K562 (cell line): Measurements from ENCODE around the gene CUX1. TPM values are rescaled to one million over a fixed set of nuclear protein-coding genes. Genes with fewer than 3 reads are reported as not detected.
A peak's percentile ranks its signal among the peaks of the same experiment; 100 is the strongest.

ENCODE experiments used
- ATAC-seq: fragments of 200-7000 bp; cut with Tn5 transposase; 3 replicates; pipeline ENCODE4 v1.9.1; 2020; ENCODE audit warnings: moderate library complexity
- BruUV-seq: library from RNA; stranded (reverse); fragments of 400-500 nt; replicated peaks from 2 replicates; lab custom pipeline; 2021; lab: Mats Ljungman, UMichigan
- CTCF ChIA-PET: fragments of 300-600 bp; formaldehyde crosslinking; extraction: SDS; loops from one replicate; lab custom pipeline; 2021; ENCODE audit warnings: low intra/inter-chr PET ratio; lab: Yijun Ruan, JAX
- POLR2A ChIA-PET: fragments of 300-600, 350-650 bp; sonication (Branson Sonifier 250); formaldehyde crosslinking; extraction: SDS; loops from one replicate; lab custom pipeline; 2021; ENCODE audit warnings: antibody characterized with exemption, inconsistent platforms; lab: Yijun Ruan, JAX
- DNase-seq, 4 experiments: peaks; one replicate each; pipeline versions ENCODE4 v3.0.0 to v3.0.0-alpha.2; 2011 to 2018; ENCODE audit warnings: low spot score in 3 of 4, mixed read lengths in 3 of 4; ENCODE audit errors: extremely low read depth in 1 of 4
- FAIRE-seq: peaks from 2 replicates; lab custom pipeline; 2011; peaks lifted over from hg19 to GRCh38; lab: Jason Lieb, UNC
- H2AFZ ChIP-seq: 2 replicates; pipeline ENCODE4 v1.6.0; 2011; ENCODE audit warnings: low read depth, low read length, control low read depth, inconsistent platforms
- H3K27ac ChIP-seq: fragments of 200-600 bp; 3 replicates; pipeline ENCODE4 v1.8.0; 2011; ENCODE audit warnings: low read depth, mild to moderate bottlenecking, control low read depth, inconsistent platforms, low read length, moderate library complexity, mixed read lengths; ENCODE audit errors: extremely low read depth
- H3K27me3 ChIP-seq, 2 experiments: fragments of 300-600 bp in 1 of 2; 2 replicates in 1 of 2; 3 replicates in 1 of 2; pipeline versions ENCODE4 v1.6.0 to v1.8.0; 2011; ENCODE audit warnings: inconsistent platforms in 2 of 2, low read length in 2 of 2, mild to moderate bottlenecking in 1 of 2, mixed read lengths in 1 of 2, moderate library complexity in 1 of 2; ENCODE audit not compliant: control insufficient read depth in 2 of 2, insufficient read depth in 2 of 2
- H3K36me3 ChIP-seq: fragments of 300-600 bp; 3 replicates; pipeline ENCODE4 v1.8.0; 2011; ENCODE audit warnings: mild to moderate bottlenecking, low read length, inconsistent platforms; ENCODE audit not compliant: control insufficient read depth, insufficient read depth
- H3K4me1 ChIP-seq, 2 experiments: fragments of 200-600 bp in 1 of 2; replicated peaks in 1 of 2; 2 replicates in 1 of 2; 3 replicates in 1 of 2; pipeline versions ENCODE4 v1.5.1 to v1.8.0; 2011; ENCODE audit warnings: inconsistent platforms in 2 of 2, low read length in 2 of 2, mild to moderate bottlenecking in 1 of 2, mixed read lengths in 1 of 2, moderate library complexity in 1 of 2; ENCODE audit not compliant: control insufficient read depth in 2 of 2, insufficient read depth in 2 of 2
- H3K4me2 ChIP-seq: 2 replicates; pipeline ENCODE4 v1.6.1; 2011; ENCODE audit warnings: low read length, control low read depth, inconsistent platforms, mixed read lengths; ENCODE audit not compliant: insufficient read depth
- H3K4me3 ChIP-seq: fragments of 200-600 bp; sonication (generic), shearing (Covaris generic); 2 replicates; pipeline ENCODE4 v1.5.1; 2016; ENCODE audit warnings: control low read depth, inconsistent platforms
- H3K79me2 ChIP-seq: fragments of 200-600 bp; 3 replicates; pipeline ENCODE4 v1.8.0; 2011; ENCODE audit warnings: low read length, inconsistent platforms; ENCODE audit not compliant: control insufficient read depth, insufficient read depth
- H3K9ac ChIP-seq, 2 experiments: 2 replicates each; pipeline versions ENCODE4 v1.6.0 to v1.6.1; 2011; ENCODE audit warnings: low read depth in 2 of 2, low read length in 2 of 2, control low read depth in 1 of 2, inconsistent platforms in 1 of 2, mild to moderate bottlenecking in 1 of 2, mixed read lengths in 1 of 2; ENCODE audit not compliant: insufficient read depth in 1 of 2
- H3K9me1 ChIP-seq: one replicate; pipeline ENCODE4 v1.6.0; 2011; ENCODE audit warnings: inconsistent platforms, mild to moderate bottlenecking, low read length, moderate library complexity; ENCODE audit not compliant: control insufficient read depth, insufficient read depth
- H3K9me3 ChIP-seq: replicated peaks from 2 replicates; pipeline ENCODE4 v1.5.1; 2011; ENCODE audit warnings: low read depth, low read length, inconsistent platforms; ENCODE audit not compliant: control insufficient read depth, insufficient read depth
- H4K20me1 ChIP-seq: replicated peaks from 2 replicates; pipeline ENCODE4 v1.6.1; 2011; ENCODE audit warnings: low read length, inconsistent platforms, mixed read lengths; ENCODE audit not compliant: control insufficient read depth, insufficient read depth
- JUN ChIP-seq, 2 experiments: sonication (generic) in 1 of 2; formaldehyde crosslinking in 1 of 2; IDR thresholded peaks; 2 replicates each; pipeline versions ENCODE4 v1.6.1 to v1.8.0; 2012 to 2022; ENCODE audit warnings: borderline replicate concordance in 2 of 2, mild to moderate bottlenecking in 2 of 2, improper control_type of control experiment in 1 of 2, low read depth in 1 of 2, low read length in 1 of 2, missing genetic modification reagents in 1 of 2
- MEIS2 ChIP-seq: fragments of 450-650 bp; IDR thresholded peaks from 2 replicates; pipeline ENCODE4 v1.6.1; 2014; ENCODE audit warnings: mild to moderate bottlenecking; ENCODE audit not compliant: partially characterized antibody
- NCOA4 ChIP-seq: fragments of 450-650 bp; IDR thresholded peaks from 2 replicates; pipeline ENCODE4 v1.6.1; 2018; ENCODE audit warnings: mild to moderate bottlenecking; ENCODE audit not compliant: partially characterized antibody
- NR2C1 ChIP-seq, 2 experiments: fragments of 450-650 bp; IDR thresholded peaks; 2 replicates each; pipeline ENCODE4 v1.6.1; 2017; ENCODE audit warnings: mild to moderate bottlenecking in 2 of 2, antibody characterized with exemption in 1 of 2, inconsistent platforms in 1 of 2, missing compliant biosample characterization in 1 of 2, missing genetic modification characterization in 1 of 2
- SRSF9 ChIP-seq: fragments of 200-400 bp; formaldehyde crosslinking; IDR thresholded peaks from 2 replicates; pipeline ENCODE4 v1.6.1; 2017; ENCODE audit warnings: low read depth, low read length, borderline replicate concordance
- ZNF324 ChIP-seq: fragments of 250-450 bp; sonication (Bioruptor Pico); IDR thresholded peaks from 2 replicates; pipeline ENCODE4 v1.4.0; 2020; ENCODE audit warnings: mild to moderate bottlenecking
- WGBS: fragments of 100-300 bp; shearing (Covaris generic); methylation state at CpG from one replicate; pipeline ENCODE4 v1.1.6; 2016; ENCODE audit warnings: low coverage, mixed read lengths; ENCODE audit not compliant: insufficient coverage; ENCODE audit errors: missing lambda C conversion rate; 5-methylcytosine and 5-hydroxymethylcytosine counted together
- in situ Hi-C: fragments of 300-500 bp; cut with MboI; formaldehyde crosslinking; loops from 4 replicates; pipeline ENCODE4 v1.15.0; 2018; ENCODE audit warnings: inconsistent platforms, mixed read lengths
- intact Hi-C: fragments of 100-400 bp; cut with micrococcal nuclease; formaldehyde crosslinking; loops from 2 replicates; pipeline ENCODE4 v1.14.2; 2022
- polyA plus RNA-seq, 8 experiments: library from polyadenylated mRNA; depleted of rRNA in 4 of 8; stranded (reverse) in 5 of 8; unstranded in 3 of 8; fragments of >200 nt; fragmentation: Nextera tagmentation in 2 of 8; fragmentation: Illumina TruSeq in 1 of 8; extraction: Ambion mirVana in 2 of 8; extraction: Trizol in 1 of 8; gene quantifications; 2 replicates each; pipeline versions ENCODE4 v1.2.1 to v1.2.3, GENCODE V29; 2011 to 2014; ENCODE audit warnings: inconsistent platforms in 1 of 8, missing spikeins in 1 of 8
- total RNA-seq, 7 experiments: library from RNA; depleted of rRNA in 6 of 7; stranded (reverse); fragments of >200 nt in 6 of 7; fragmentation: Illumina TruSeq in 2 of 7; extraction: Trizol in 2 of 7; gene quantifications; 2 replicates each; pipeline versions ENCODE4 v1.2.1 to v1.2.3, GENCODE V29; 2011 to 2021; ENCODE audit warnings: low replicate concordance in 1 of 7
- TF ChIP-seq, protein P1 (sequence below): fragments of 450-650 bp; conservative IDR thresholded peaks from 2 replicates; pipeline ENCODE4 v1.6.1; 2016; ENCODE audit warnings: missing genetic modification characterization, low read depth, mild to moderate bottlenecking, control low read depth, missing compliant biosample characterization

The CUX1 gene
- total and polyA plus RNA-seq, 9 of the 15 experiments (the other 6 are each of a cell fraction or from before 2014, with no cell fraction given): 3.6 to 55.3 (median 25.2) TPM

DNA sequence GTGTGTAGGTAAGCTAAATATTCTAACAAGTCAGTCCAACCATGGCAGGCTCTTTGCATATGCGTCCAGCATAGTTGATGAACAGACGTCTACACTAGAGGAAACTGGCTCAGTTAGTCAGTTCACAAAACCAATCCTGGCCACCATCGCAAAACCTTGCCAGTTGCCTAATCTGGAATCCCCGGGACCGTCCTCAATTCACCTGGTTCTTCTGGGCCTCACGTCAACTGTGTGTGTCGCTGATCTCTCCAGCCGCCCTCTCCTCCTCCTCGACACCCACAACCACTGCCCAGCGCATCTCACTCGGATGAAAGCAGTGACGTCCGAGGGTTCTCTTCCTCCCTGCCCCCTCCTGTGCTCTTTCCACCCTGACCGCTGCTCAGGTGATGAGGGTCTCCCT lies 251.4 kb downstream of the CUX1 start:
- no peaks in the 10 kb centered on the region for H3K9me1 ChIP-seq
- H4K20me1 ChIP-seq: peaks cover 10% of the 10 kb centered on the region; the same call in 1 of the 2 replicates
- no peaks in the 10 kb centered on the region for H3K9me3 ChIP-seq
- H3K79me2 ChIP-seq: peaks cover 9% of the 10 kb centered on the region; the same call in 2 of the 3 replicates
- peak; percentile 35 for FAIRE-seq
- peaks cover 34% of the 10 kb centered on the region; the same call in 2 of the 3 replicates for H3K36me3 ChIP-seq
- in situ Hi-C loops: no loop called here
- no peak for DNase-seq
- no peak overlapping the region for H3K4me2 ChIP-seq
- H3K27me3 ChIP-seq: no peaks in the 10 kb centered on the region
- TF ChIP-seq JUN (IDR thresholded peaks at IDR 0.05; ENCODE audit: borderline replicate concordance, low read depth, low read length): no peak
- TF ChIP-seq JUN (CRISPR knock-in tag; IDR thresholded peaks at IDR 0.05; ENCODE audit: borderline replicate concordance): no peak
- TF ChIP-seq NCOA4: no peak
- no peak for TF ChIP-seq MEIS2
- TF ChIP-seq ZNF324 (CRISPR knock-in tag): no peak
- TF ChIP-seq NR2C1 (IDR thresholded peaks at IDR 0.05): no peak
- no peak for TF ChIP-seq NR2C1 (tag; IDR thresholded peaks at IDR 0.05)
- TF ChIP-seq, protein P1, sequence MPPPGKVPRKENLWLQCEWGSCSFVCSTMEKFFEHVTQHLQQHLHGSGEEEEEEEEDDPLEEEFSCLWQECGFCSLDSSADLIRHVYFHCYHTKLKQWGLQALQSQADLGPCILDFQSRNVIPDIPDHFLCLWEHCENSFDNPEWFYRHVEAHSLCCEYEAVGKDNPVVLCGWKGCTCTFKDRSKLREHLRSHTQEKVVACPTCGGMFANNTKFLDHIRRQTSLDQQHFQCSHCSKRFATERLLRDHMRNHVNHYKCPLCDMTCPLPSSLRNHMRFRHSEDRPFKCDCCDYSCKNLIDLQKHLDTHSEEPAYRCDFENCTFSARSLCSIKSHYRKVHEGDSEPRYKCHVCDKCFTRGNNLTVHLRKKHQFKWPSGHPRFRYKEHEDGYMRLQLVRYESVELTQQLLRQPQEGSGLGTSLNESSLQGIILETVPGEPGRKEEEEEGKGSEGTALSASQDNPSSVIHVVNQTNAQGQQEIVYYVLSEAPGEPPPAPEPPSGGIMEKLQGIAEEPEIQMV (tag): no peak
- no peak for TF ChIP-seq SRSF9
- 85% methylated on average over 12 of the region's 14 CpGs for WGBS
- ChIA-PET CTCF (no interaction called here), POLR2A (interaction anchor here (0.8 kb wide), 1 partner anchor 19 kb away, joined by 3 read pairs; no protein-coding TSS in a partner anchor)
- no peak overlapping the region for H2AFZ ChIP-seq
- H3K9ac ChIP-seq: no peak overlapping the region
- BruUV-seq: no TSS peak
- no peak overlapping the region for H3K27ac ChIP-seq
- H3K4me3 ChIP-seq: no peak overlapping the region
- intact Hi-C loops: no loop called here
- no peak for ATAC-seq
- peaks cover 9 to 12% of the 10 kb centered on the region in 2 experiments; a peak in 4 of 5 replicates for H3K4me1 ChIP-seq
